ENCODE data around the gene VAV3. TPM values are rescaled to one million over a fixed set of nuclear protein-coding genes. Genes with fewer than 3 reads are reported as not detected.

VAV3 gene
- total RNA-seq, 1 donor from 2014 or later: 159 TPM

- peaks cover 54% of the 10 kb centered on the region for H3K36me3 Mint-ChIP-seq (ENCODE audit: low read depth, unreplicated experiment)
- no peaks in the 10 kb centered on the region for H3K4me1 Mint-ChIP-seq (ENCODE audit: unreplicated experiment)
- DNase-seq (ENCODE audit: low spot score): no peak
- peak overlapping the region; percentile 11 for H3K4me3 Mint-ChIP-seq (ENCODE audit: unreplicated experiment)
- peak overlapping the region; percentile 5 for H3K27ac Mint-ChIP-seq (ENCODE audit: unreplicated experiment)
- no peak for TF ChIP-seq CTCF (IDR thresholded peaks at IDR 0.05; ENCODE audit: unreplicated experiment)
- peaks cover 20% of the 10 kb centered on the region for H3K27me3 Mint-ChIP-seq (ENCODE audit: unreplicated experiment)
- no peaks in the 10 kb centered on the region for H3K9me3 Mint-ChIP-seq (ENCODE audit: unreplicated experiment)
These were observed 390.9 kb downstream of the VAV3 start for GRCh38 chr1:107574044-107574443.

GRCh38 chr1:107572674-107573211 lies 392.2 kb downstream of the VAV3 start:
- Mint-ChIP-seq H3K4me1 (ENCODE audit: unreplicated experiment) (no peaks in the 10 kb centered on the region), H3K27ac (ENCODE audit: unreplicated experiment) (no peak overlapping the region), H3K9me3 (ENCODE audit: unreplicated experiment) (no peaks in the 10 kb centered on the region), H3K36me3 (ENCODE audit: low read depth, unreplicated experiment) (peaks cover 48% of the 10 kb centered on the region), H3K27me3 (ENCODE audit: unreplicated experiment) (peaks cover 20% of the 10 kb centered on the region), H3K4me3 (ENCODE audit: unreplicated experiment) (peak overlapping the region; percentile 50)
- DNase-seq (ENCODE audit: low spot score): no peak
- TF ChIP-seq CTCF (IDR thresholded peaks at IDR 0.05; ENCODE audit: unreplicated experiment): no peak

- H3K36me3 Mint-ChIP-seq (ENCODE audit: low read depth, unreplicated experiment): peaks cover 42% of the 10 kb centered on the region
- TF ChIP-seq CTCF (IDR thresholded peaks at IDR 0.05; ENCODE audit: unreplicated experiment): no peak
- H3K9me3 Mint-ChIP-seq (ENCODE audit: unreplicated experiment): no peaks in the 10 kb centered on the region
- H3K27me3 Mint-ChIP-seq (ENCODE audit: unreplicated experiment): peaks cover 15% of the 10 kb centered on the region
- H3K4me3 Mint-ChIP-seq (ENCODE audit: unreplicated experiment): peak overlapping the region; percentile 59
- H3K27ac Mint-ChIP-seq (ENCODE audit: unreplicated experiment): peak overlapping the region; percentile 64
- DNase-seq (ENCODE audit: low spot score): no peak
- no peaks in the 10 kb centered on the region for H3K4me1 Mint-ChIP-seq (ENCODE audit: unreplicated experiment)
These were observed 394.2 kb downstream of the VAV3 start for GRCh38 chr1:107570768-107571167.

- Mint-ChIP-seq H3K36me3 (ENCODE audit: low read depth, unreplicated experiment) (no peaks in the 10 kb centered on the region), H3K4me3 (ENCODE audit: unreplicated experiment) (no peak overlapping the region), H3K27me3 (ENCODE audit: unreplicated experiment) (no peaks in the 10 kb centered on the region), H3K9me3 (ENCODE audit: unreplicated experiment) (no peaks in the 10 kb centered on the region), H3K4me1 (ENCODE audit: unreplicated experiment) (no peaks in the 10 kb centered on the region), H3K27ac (ENCODE audit: unreplicated experiment) (no peak overlapping the region)
- TF ChIP-seq CTCF (IDR thresholded peaks at IDR 0.05; ENCODE audit: unreplicated experiment): no peak
- no peak for DNase-seq (ENCODE audit: low spot score)
These were observed 401.5 kb downstream of the VAV3 start for GRCh38 chr1:107563441-107563840.

- TF ChIP-seq CTCF (IDR thresholded peaks at IDR 0.05; ENCODE audit: unreplicated experiment): no peak
- Mint-ChIP-seq H3K4me3 (ENCODE audit: unreplicated experiment) (no peak overlapping the region), H3K9me3 (ENCODE audit: unreplicated experiment) (no peaks in the 10 kb centered on the region), H3K36me3 (ENCODE audit: low read depth, unreplicated experiment) (no peaks in the 10 kb centered on the region), H3K27ac (ENCODE audit: unreplicated experiment) (no peak overlapping the region), H3K4me1 (ENCODE audit: unreplicated experiment) (no peaks in the 10 kb centered on the region), H3K27me3 (ENCODE audit: unreplicated experiment) (no peaks in the 10 kb centered on the region)
- no peak for DNase-seq (ENCODE audit: low spot score)
These were observed 405.1 kb downstream of the VAV3 start for GRCh38 chr1:107559881-107560280.

All from endothelial cell (in vitro differentiated cells).